GM18858 (cell line): Measurements from ENCODE around the gene PALB2.
"Not testable (repeated sequence)": the region's sequence is repeated elsewhere in the genome, so short reads cannot be mapped to it uniquely, and the experiment has no call there.

Source experiments
- ATAC-seq: cut with Tn5 transposase; IDR thresholded peaks from one replicate; pipeline ENCODE4 v1.9.1; 2021; ENCODE audit not compliant: unreplicated experiment

Gene PALB2

GRCh38 chr16:23584186-23585076, 56.7 kb downstream of the PALB2 start:
- ATAC-seq = no peak

- ATAC-seq = not testable (repeated sequence)
Observed at GRCh38 chr16:23583271-23583670, 57.8 kb downstream of the PALB2 start.

GRCh38 chr16:23581764-23582163, 59.3 kb downstream of the PALB2 start:
- no peak for ATAC-seq

- no peak for ATAC-seq
Observed at GRCh38 chr16:23580391-23580790, 60.7 kb downstream of the PALB2 start.

GRCh38 chr16:23579371-23579770, 61.7 kb downstream of the PALB2 start:
- no peak for ATAC-seq

GRCh38 chr16:23578101-23578830, 62.8 kb downstream of the PALB2 start:
- no peak for ATAC-seq

- no peak for ATAC-seq
Observed at GRCh38 chr16:23577493-23577892, 63.6 kb downstream of the PALB2 start.

- no peak for ATAC-seq
Observed at GRCh38 chr16:23575834-23576233, 65.3 kb downstream of the PALB2 start.

- no peak for ATAC-seq
Observed at GRCh38 chr16:23573817-23574216, 67.3 kb downstream of the PALB2 start.

GRCh38 chr16:23572394-23572793, 68.7 kb downstream of the PALB2 start:
- no peak for ATAC-seq

GRCh38 chr16:23571895-23572294, 69.2 kb downstream of the PALB2 start:
- ATAC-seq = no peak

- ATAC-seq = no peak
Observed at GRCh38 chr16:23570992-23571632, 70.0 kb downstream of the PALB2 start.

- no peak for ATAC-seq
Observed at GRCh38 chr16:23567602-23568001, 73.5 kb downstream of the PALB2 start.

GRCh38 chr16:23566724-23567123, 74.4 kb downstream of the PALB2 start:
- no peak for ATAC-seq

GRCh38 chr16:23564575-23565363, 76.3 kb downstream of the PALB2 start:
- ATAC-seq = no peak

GRCh38 chr16:23563186-23563585, 77.9 kb downstream of the PALB2 start:
- ATAC-seq = no peak

GRCh38 chr16:23562505-23562904, 78.6 kb downstream of the PALB2 start:
- ATAC-seq = no peak

GRCh38 chr16:23561586-23561985, 79.5 kb downstream of the PALB2 start:
- no peak for ATAC-seq

- no peak for ATAC-seq
Observed at GRCh38 chr16:23557779-23558702, 83.1 kb downstream of the PALB2 start.
